GM21360 (cell line): ENCODE results near the gene OSBPL5.

Experiments used
- ATAC-seq: cut with Tn5 transposase; IDR thresholded peaks from one replicate; pipeline ENCODE4 v1.9.1; 2021; ENCODE audit warnings: mild to moderate bottlenecking, moderate library complexity; ENCODE audit not compliant: unreplicated experiment

Gene OSBPL5

GRCh38 chr11:3135481-3136440 is 29.3 kb downstream of the OSBPL5 start:
- no peak for ATAC-seq

- ATAC-seq, result no peak
These were observed 30.2 kb downstream of the OSBPL5 start for GRCh38 chr11:3134651-3135480.

- ATAC-seq, result no peak
These were observed 30.9 kb downstream of the OSBPL5 start for GRCh38 chr11:3134218-3134621.

- no peak for ATAC-seq
These were observed 31.6 kb downstream of the OSBPL5 start for GRCh38 chr11:3133261-3134217.

GRCh38 chr11:3132831-3133260 is 32.3 kb downstream of the OSBPL5 start:
- no peak for ATAC-seq

- no peak for ATAC-seq
These were observed 32.8 kb downstream of the OSBPL5 start for GRCh38 chr11:3132271-3132781.

- no peak for ATAC-seq
These were observed 33.7 kb downstream of the OSBPL5 start for GRCh38 chr11:3131330-3131941.

- no peak for ATAC-seq
These were observed 34.6 kb downstream of the OSBPL5 start for GRCh38 chr11:3130269-3131071.

- no peak for ATAC-seq
These were observed 35.4 kb downstream of the OSBPL5 start for GRCh38 chr11:3129591-3130268.

GRCh38 chr11:3129181-3129590 is 35.9 kb downstream of the OSBPL5 start:
- no peak for ATAC-seq

GRCh38 chr11:3128356-3129180 is 36.5 kb downstream of the OSBPL5 start:
- ATAC-seq, result no peak

GRCh38 chr11:3127706-3128355 is 37.3 kb downstream of the OSBPL5 start:
- ATAC-seq, result no peak

- ATAC-seq, result no peak
These were observed 38.0 kb downstream of the OSBPL5 start for GRCh38 chr11:3126901-3127691.

GRCh38 chr11:3126207-3126865 is 38.8 kb downstream of the OSBPL5 start:
- no peak for ATAC-seq

- no peak for ATAC-seq
These were observed 40.3 kb downstream of the OSBPL5 start for GRCh38 chr11:3124821-3125220.
